ENCODE data around the gene OLFM4.

DNA sequence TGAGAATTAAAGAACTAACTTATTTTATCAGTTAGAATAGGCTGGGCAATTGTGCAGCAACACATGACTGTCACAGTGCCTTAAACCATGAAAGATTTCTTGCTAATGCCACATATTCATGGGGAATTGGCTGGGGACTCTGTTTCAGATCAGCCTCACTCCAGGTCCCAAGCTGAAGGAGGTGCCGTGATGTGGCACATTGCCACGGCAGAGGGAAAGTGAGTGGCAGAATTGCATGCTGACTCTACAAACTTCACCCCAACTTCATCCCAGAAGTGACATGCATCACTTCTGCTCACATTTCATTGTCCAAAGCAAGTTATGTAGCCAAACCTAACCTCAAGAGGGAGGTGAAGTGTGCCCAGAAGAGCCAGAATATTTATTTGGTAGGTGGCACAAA lies 37.8 kb downstream of the OLFM4 start:
- no peak for TF ChIP-seq ESRRA (IDR thresholded peaks at IDR 0.05; ENCODE audit: borderline replicate concordance, low read length)
- TF ChIP-seq, protein P1, sequence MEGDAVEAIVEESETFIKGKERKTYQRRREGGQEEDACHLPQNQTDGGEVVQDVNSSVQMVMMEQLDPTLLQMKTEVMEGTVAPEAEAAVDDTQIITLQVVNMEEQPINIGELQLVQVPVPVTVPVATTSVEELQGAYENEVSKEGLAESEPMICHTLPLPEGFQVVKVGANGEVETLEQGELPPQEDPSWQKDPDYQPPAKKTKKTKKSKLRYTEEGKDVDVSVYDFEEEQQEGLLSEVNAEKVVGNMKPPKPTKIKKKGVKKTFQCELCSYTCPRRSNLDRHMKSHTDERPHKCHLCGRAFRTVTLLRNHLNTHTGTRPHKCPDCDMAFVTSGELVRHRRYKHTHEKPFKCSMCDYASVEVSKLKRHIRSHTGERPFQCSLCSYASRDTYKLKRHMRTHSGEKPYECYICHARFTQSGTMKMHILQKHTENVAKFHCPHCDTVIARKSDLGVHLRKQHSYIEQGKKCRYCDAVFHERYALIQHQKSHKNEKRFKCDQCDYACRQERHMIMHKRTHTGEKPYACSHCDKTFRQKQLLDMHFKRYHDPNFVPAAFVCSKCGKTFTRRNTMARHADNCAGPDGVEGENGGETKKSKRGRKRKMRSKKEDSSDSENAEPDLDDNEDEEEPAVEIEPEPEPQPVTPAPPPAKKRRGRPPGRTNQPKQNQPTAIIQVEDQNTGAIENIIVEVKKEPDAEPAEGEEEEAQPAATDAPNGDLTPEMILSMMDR (IDR thresholded peaks at IDR 0.05): no peak
- no peak for TF ChIP-seq HDAC2 (IDR thresholded peaks at IDR 0.05)
- no peak for TF ChIP-seq POLR2A (IDR thresholded peaks at IDR 0.05; ENCODE audit: low read length)
- no peak for TF ChIP-seq ZFP36 (IDR thresholded peaks at IDR 0.05; ENCODE audit: borderline replicate concordance, partially characterized antibody)
- TF ChIP-seq CHD4 (IDR thresholded peaks at IDR 0.05; ENCODE audit: borderline replicate concordance): no peak
- no peak for TF ChIP-seq HEYL (CRISPR knock-in tag; IDR thresholded peaks at IDR 0.05)
- TF ChIP-seq HOXB13 (CRISPR knock-in tag; IDR thresholded peaks at IDR 0.05; ENCODE audit: low read depth): no peak
- no peak for TF ChIP-seq HOXA7 (CRISPR knock-in tag; IDR thresholded peaks at IDR 0.05)
- TF ChIP-seq FOXS1 (CRISPR knock-in tag; IDR thresholded peaks at IDR 0.05): no peak
- TF ChIP-seq RCOR1 (IDR thresholded peaks at IDR 0.05; ENCODE audit: low read depth, low read length): no peak
- no peak for TF ChIP-seq RAD21 (conservative IDR thresholded peaks at IDR 0.05 in 1 of 2, IDR thresholded peaks at IDR 0.05 in 1 of 2)
